HG03066 (cell line): ENCODE measurements around the gene IFNL2.
"Not testable (repeated sequence)": the region's sequence is repeated elsewhere in the genome, so short reads cannot be mapped to it uniquely, and the experiment has no call there.

Experiments
- ATAC-seq: cut with Tn5 transposase; IDR thresholded peaks from one replicate; pipeline ENCODE4 v1.9.1; 2021; ENCODE audit warnings: low read depth; ENCODE audit not compliant: unreplicated experiment

Gene IFNL2

DNA sequence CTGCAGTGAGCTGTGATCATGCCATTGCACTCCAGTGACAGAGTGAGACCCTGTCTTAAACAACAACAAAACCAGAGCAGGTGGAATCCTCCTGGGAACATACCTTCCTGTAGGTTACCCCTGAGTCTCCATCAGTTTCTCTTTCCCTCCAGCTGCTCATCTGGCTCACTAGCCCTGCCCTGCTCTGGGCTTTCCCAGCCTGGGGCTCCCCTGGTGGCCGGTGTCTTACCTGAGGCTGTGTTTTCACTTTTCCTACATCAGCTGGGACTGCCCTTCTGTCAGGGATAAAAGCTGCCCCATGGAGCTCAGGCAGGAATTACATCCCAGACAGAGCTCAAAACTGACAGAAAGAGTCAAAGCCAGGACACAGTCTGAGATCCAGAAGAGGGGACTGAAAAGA, at the start of gene IFNL2:
Gene IFNL2, plus strand, starts transcription at position 312 of the 400 bp plus-strand sequence. CDS start 173 bp downstream, outside the sequence.
- ATAC-seq: not testable (repeated sequence)

DNA sequence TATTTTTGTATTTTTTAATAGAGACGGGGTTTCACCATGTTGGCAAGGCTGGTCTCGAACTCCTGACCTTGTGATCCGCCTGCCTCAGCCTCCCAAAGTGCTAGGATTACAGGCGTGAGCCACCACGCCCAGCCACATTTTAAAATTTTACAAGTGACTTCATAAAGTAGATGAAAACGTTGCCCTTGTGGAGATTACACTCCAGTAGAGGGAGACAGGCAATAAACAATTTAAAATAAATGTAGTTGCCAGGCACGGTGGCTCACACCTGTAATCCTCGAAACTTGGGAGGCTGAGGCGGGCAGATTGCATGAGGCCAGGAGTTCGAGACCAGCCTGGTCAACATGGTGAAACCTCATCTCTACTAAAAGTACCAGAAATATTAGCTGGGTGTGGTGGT, 49.1 kb upstream of the IFNL2 start:
- ATAC-seq: not testable (repeated sequence)

- ATAC-seq: no peak
Measured at GRCh38 chr19:39223703-39224279, 44.4 kb upstream of the IFNL2 start.

- ATAC-seq: no peak
Measured at GRCh38 chr19:39224910-39225309, 43.3 kb upstream of the IFNL2 start.

DNA sequence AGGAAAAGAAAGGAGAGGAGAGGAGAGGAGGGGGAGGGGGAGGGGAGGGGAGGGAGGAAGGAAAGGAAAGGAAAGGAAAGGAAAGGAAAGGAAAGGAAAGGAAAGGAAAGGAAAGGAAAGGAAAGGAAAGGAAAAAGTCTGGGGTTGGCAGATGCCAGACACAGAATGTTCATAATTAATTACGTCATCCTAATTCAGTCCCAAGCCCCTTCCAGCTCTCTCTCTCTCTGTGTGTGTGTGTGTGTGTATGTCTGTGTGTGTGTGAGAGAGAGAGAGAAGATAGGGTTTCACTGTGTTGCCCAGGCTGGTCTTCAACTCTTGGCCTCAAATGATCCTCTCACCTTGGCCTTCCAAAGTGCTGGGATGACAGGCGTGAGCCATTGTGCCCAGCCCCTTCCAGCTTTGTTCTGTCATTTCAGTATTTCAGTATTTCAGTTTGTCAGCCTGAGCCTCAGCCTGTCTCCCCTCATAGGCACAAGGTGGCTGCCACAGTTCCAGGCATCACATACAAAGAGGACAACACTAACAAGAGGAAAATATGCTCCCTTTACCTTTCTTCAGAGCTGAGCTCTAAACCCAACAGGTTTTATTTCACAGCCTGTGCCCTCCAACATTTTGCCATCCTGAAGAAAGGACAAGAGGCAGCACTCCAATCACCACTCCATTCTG, 38.0 kb upstream of the IFNL2 start:
- no peak for ATAC-seq

GRCh38 chr19:39232708-39233107, 35.5 kb upstream of the IFNL2 start:
- no peak for ATAC-seq

DNA sequence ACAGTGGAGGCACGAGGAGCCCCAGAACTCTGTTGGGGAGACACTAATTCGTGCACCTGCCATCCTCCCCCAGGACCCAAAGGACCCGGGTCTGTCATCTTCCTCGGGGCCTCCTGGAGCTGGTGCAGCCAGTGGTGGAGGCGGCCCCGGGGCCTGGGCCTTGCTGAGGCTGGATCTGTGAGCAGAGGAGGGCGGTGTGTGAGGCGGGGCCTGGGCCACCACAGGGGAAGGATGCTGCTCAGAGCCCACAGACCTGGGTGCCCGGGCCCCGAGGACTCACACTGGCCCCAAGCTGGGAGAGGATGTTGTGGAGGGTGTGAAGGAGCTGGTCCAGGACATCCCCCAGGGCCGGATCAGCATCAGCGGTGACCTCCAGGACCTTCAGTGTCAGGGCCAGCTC, 31.7 kb upstream of the IFNL2 start:
- ATAC-seq: no peak

GRCh38 chr19:39237200-39238184, 30.7 kb upstream of the IFNL2 start:
- peak; percentile 54 for ATAC-seq

DNA sequence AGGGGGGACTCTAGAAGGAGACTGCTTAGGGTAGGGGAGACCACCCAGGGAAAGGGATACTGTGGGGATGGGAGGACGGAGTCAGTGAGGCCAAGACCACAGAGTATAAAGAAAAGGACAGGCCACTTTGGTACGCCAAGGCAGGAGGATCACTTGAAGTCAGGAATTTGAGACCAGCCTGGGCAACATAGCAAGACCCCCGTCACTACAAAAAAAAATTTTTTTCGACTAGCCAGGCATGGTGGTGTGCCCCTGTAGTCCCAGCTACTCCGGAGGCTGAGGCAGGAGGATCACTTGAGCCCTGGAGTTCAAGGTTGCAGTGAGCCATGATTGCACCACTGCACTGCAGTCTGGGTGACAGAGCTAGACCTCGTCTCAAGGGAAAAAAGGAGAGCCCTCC, 30.0 kb upstream of the IFNL2 start:
- ATAC-seq: no peak

DNA sequence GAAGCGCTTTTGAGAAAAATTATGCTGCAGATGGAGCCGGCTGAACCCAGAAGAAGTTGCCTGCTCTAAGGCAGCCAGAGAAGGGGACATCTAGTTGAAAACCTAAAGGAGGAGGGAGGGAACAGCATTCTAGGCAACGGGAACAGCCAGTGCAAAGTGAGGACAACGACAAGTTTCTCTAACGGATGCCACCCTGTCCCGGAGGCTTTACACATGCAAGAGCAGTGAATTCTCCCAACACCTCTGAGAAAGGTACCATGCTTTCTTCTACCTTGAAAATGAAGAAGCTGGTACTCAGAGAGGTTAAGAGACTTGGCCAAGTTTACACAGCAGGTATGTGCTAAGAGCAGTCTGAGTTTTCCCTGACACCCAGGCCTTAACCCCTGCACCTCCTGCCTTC, 29.3 kb upstream of the IFNL2 start:
- no peak for ATAC-seq

DNA sequence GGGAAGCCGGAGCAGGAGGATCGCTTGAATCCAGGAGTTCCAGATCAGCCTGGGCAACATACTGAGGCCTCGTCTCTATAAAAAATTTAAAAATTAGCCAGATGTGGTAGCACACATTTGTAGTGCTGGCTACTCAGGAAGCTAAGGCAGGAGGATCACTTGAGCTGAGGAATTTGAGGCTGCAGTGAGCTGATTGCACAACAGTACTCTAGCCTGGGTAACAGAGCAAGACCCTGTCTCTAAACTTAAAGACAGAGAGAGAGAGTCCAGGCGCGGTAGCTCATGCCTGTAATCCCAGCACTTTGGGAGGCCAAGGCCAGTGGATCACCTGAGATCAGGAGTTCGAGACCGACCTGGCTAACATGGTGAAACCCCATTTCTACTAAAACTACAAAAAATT, 27.8 kb upstream of the IFNL2 start:
- ATAC-seq: no peak

GRCh38 chr19:39243741-39244140, 24.5 kb upstream of the IFNL2 start:
- ATAC-seq: not testable (repeated sequence)

- not testable (repeated sequence) for ATAC-seq
Measured at GRCh38 chr19:39244410-39245100, 23.6 kb upstream of the IFNL2 start, which contains the start of gene IFNL3. Gene IFNL3, minus strand, starts transcription at chr19:39245006. Its CDS starts 39 bp downstream, at chr19:39244967.

DNA sequence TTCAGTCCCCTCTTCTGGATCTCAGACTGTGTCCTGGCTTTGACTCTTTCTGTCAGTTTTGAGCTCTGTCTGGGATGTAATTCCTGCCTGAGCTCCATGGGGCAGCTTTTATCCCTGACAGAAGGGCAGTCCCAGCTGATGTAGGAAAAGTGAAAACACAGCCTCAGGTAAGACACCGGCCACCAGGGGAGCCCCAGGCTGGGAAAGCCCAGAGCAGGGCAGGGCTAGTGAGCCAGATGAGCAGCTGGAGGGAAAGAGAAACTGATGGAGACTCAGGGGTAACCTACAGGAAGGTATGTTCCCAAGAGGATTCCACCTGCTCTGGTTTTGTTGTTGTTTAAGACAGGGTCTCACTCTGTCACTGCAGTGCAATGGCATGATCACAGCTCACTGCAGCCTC, 23.0 kb upstream of the IFNL2 start:
- ATAC-seq: not testable (repeated sequence)

DNA sequence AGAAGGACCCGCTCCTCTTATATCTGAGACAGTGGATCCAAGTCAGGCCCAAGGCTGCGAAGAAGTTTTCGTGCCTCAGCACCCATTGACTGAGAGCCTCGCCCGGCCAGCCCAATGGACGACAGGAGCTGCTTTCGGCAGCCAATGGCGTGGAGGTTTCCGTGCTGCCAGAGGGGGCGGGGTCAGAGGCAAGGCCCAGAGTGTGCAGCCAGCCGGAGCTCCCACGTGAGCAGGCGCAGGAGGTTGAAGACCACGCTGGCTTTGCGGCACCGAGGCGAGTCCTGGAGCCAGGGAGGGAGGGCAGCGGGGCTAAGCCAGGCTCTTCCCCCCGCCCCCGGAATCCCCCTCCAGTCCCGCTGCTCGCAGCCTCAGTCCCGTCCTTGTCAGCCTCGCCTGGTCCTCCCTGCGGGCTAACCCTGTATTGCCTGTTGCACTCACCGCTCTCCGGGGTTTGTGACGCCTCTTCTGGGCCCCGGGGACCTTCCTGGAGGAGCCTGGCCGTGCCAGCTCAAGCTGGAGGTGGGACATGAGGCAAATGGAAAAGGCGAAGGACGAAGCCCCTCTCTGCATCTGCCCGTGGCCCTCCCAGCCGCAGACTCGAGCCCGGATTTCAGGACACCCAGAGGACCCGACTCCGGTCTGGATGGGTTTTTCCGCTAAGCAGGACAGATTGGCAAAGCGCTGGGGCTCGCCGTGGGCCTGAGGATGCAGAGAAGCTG, 21.1 kb upstream of the IFNL2 start:
- ATAC-seq: no peak

DNA sequence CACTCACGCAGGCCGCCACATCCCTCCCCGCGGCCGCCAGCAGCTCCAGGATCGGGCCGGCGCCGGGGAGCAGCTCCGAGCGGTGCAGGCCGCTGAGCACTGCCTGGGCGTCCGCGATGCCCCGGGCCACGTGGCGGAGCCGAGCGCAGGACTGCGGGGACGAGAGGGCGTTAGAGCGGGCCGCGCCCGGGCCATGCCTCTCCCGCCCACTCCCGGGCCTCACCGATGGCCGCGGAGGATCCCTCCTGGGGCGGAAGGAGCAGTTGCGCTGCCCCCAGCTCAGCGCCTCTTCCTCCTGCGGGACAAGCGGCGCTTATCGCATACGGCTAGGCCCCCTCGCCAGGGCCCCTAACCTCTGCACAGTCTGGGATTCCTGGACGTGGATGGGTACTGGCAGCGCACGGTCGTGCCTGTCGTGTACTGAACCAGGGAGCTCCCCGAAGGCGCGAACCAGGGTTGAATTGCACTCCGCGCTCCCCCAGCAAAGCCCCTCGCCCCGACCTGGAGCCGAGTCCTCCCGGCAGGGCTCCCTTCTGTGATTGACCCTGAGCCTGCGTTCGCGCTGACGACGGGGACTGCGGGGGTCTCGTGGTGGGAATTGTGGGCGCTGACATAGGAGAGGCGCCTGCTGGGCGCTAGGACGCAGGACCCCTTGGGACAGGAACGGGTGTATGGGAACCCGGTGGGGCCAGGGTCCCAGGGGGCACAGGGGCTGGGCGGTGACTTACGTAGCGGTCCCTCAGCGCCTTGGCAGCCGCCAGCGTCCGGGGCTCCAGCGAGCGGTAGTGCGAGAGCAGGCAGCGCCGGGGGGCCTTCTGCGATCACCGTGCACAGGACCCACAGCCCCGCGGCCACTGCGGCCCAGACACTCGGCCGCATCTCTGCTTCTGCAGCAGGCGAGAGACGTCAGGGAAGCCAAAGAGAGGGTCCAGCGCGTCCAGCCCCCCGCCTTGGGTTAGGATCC, 20.2 kb upstream of the IFNL2 start:
- ATAC-seq: no peak

DNA sequence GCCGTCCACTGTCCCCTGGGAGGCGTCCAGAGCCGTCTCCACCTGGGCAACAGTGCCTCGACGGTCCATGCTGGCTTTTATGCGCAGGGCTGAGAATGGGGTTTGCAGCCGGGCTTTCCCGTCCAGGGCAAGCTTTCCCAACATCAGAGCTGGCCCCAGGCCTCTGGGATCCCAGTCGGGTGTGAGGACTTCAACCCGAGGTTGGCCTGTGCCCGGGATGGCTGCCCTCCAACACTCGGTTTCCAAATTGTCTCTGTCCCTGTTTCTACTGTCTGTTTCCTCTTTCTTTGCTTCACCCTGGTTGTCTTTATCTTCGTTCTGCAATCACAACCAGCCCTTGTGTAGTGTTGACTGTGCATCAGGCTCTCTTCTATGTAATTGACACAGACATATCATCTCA, 19.4 kb upstream of the IFNL2 start, which contains the start of gene IFNL4:
Gene IFNL4, minus strand, starts transcription at position 51 of the 400 bp plus-strand sequence.
- ATAC-seq: no peak

DNA sequence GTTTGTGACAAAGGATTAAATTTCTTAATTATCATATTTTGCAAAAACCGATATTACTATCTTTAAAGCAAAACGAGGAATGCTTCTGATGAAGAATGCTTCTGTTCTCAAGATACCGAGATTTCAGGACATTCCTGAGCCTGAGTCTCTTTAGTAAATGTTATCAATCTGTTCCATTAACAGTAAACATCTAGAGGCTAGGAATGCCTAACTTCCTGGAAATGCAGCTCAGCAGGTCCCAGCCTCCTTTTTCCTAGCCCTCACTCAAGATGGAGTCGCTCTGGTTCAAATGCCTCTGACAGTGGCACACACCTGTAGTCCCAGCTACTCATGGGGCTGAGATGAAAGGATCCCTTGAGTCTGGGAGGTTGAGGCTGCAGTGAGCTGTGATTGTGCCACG, 17.1 kb upstream of the IFNL2 start:
- ATAC-seq: no peak

GRCh38 chr19:39251846-39252245, 16.4 kb upstream of the IFNL2 start:
- ATAC-seq: no peak
